GM12891 (cell line): ENCODE results near the gene PROSER3.

Source experiments
- POLR2A ChIP-seq: IDR thresholded peaks from 2 replicates; pipeline ENCODE4 v1.6.1; 2011; ENCODE audit warnings: low read depth, low read length, control low read depth
- POLR2AphosphoS5 ChIP-seq: IDR thresholded peaks from 2 replicates; pipeline ENCODE4 v1.6.1; 2011; ENCODE audit warnings: low read depth, low read length, control low read depth
- POU2F2 ChIP-seq: IDR thresholded peaks from 2 replicates; pipeline ENCODE4 v1.6.1; 2011; ENCODE audit warnings: low read depth, mild to moderate bottlenecking, control low read depth, low read length, moderate library complexity
- SPI1 ChIP-seq: IDR thresholded peaks from 2 replicates; pipeline ENCODE4 v1.6.1; 2011; ENCODE audit warnings: low read depth, low read length, control low read depth
- TAF1 ChIP-seq: IDR thresholded peaks from 2 replicates; pipeline ENCODE4 v1.6.1; 2011; ENCODE audit warnings: low read depth, low read length, control low read depth

GRCh38 chr19:35731779-35732405 lies 26.1 kb upstream of the PROSER3 start:
- TF ChIP-seq POLR2AphosphoS5 (no peak), POLR2A (no peak), POU2F2 (no peak), TAF1 (no peak), SPI1 (no peak)
